ENCODE data around the gene GLYR1. TPM values are rescaled to one million over a fixed set of nuclear protein-coding genes. Genes with fewer than 3 reads are reported as not detected.

GLYR1 gene
- total and polyA plus RNA-seq, 10 of the 15 experiments (the other 5 are each of a cell fraction or from before 2014, with no cell fraction given) = 7.3 to 90.2 (median 57.2) TPM

GRCh38 chr16:4826526-4826925 lies 20.6 kb downstream of the GLYR1 start:
- H3K4me3 ChIP-seq = no peak overlapping the region
- SMC1A ChIA-PET (ENCODE audit: uncharacterized antibody, unreplicated experiment) = no interaction called here
- no peak overlapping the region for H3K4me2 ChIP-seq (ENCODE audit: control insufficient read depth, insufficient read depth)
- no peak for FAIRE-seq
- in situ Hi-C loops (cut with MboI) = no loop called here
- intact Hi-C loops (cut with micrococcal nuclease; ENCODE audit: unreplicated experiment) = no loop called here
- H3K9ac ChIP-seq (ENCODE audit: control insufficient read depth, insufficient read depth, low read length) = no peak overlapping the region
- no peaks in the 10 kb centered on the region for H3K4me1 ChIP-seq (ENCODE audit: control insufficient read depth, insufficient read depth, low read length)
- no peak for DNase-seq (ENCODE audit: low read depth, low spot score)
- H4K20me1 ChIP-seq (ENCODE audit: control insufficient read depth, insufficient read depth) = 0 out of 2 replicates have a peak, but pooled peaks cover 2% of the 10 kb centered on the region
- RAD21 ChIA-PET (ENCODE audit: unreplicated experiment) = no interaction called here
- H3K36me3 ChIP-seq (ENCODE audit: control insufficient read depth in 2 of 2, insufficient read depth in 2 of 2, low read length in 1 of 2) = peaks cover 35 to 47% of the 10 kb centered on the region in 2 experiments
- no peaks in the 10 kb centered on the region for H3K9me3 ChIP-seq (replicated peaks; ENCODE audit: control insufficient read depth, insufficient read depth, low read length)
- ATAC-seq = no peak
- POLR2A ChIA-PET = interaction anchor here (0.8 kb wide), 1 partner anchor 9 kb away, joined by 3 read pairs; no protein-coding TSS in a partner anchor
- WGBS (ENCODE audit: insufficient coverage, insufficient replicate concordance, low lambda C conversion rate, missing lambda C conversion rate) = 88% methylated on average over 4 of the region's 4 CpGs
- no peak overlapping the region for H2AFZ ChIP-seq (ENCODE audit: control insufficient read depth, low read depth, low read length)
- no peaks in the 10 kb centered on the region for H3K79me2 ChIP-seq (ENCODE audit: control insufficient read depth, insufficient read depth, low read length)
- TF ChIP-seq HDAC6 (IDR thresholded peaks at IDR 0.05; ENCODE audit: unreplicated experiment) (no peak), NFYA (IDR thresholded peaks at IDR 0.05; ENCODE audit: borderline replicate concordance, low read depth, low read length) (no peak), HDGF (IDR thresholded peaks at IDR 0.05) (no peak), BACH1 (IDR thresholded peaks at IDR 0.05; ENCODE audit: borderline replicate concordance) (no peak), RBBP5 (conservative IDR thresholded peaks at IDR 0.05) (no peak), HDAC2 (IDR thresholded peaks at IDR 0.05) (no peak), CHD4 (IDR thresholded peaks at IDR 0.05) (no peak)
- TF ChIP-seq, protein P1, sequence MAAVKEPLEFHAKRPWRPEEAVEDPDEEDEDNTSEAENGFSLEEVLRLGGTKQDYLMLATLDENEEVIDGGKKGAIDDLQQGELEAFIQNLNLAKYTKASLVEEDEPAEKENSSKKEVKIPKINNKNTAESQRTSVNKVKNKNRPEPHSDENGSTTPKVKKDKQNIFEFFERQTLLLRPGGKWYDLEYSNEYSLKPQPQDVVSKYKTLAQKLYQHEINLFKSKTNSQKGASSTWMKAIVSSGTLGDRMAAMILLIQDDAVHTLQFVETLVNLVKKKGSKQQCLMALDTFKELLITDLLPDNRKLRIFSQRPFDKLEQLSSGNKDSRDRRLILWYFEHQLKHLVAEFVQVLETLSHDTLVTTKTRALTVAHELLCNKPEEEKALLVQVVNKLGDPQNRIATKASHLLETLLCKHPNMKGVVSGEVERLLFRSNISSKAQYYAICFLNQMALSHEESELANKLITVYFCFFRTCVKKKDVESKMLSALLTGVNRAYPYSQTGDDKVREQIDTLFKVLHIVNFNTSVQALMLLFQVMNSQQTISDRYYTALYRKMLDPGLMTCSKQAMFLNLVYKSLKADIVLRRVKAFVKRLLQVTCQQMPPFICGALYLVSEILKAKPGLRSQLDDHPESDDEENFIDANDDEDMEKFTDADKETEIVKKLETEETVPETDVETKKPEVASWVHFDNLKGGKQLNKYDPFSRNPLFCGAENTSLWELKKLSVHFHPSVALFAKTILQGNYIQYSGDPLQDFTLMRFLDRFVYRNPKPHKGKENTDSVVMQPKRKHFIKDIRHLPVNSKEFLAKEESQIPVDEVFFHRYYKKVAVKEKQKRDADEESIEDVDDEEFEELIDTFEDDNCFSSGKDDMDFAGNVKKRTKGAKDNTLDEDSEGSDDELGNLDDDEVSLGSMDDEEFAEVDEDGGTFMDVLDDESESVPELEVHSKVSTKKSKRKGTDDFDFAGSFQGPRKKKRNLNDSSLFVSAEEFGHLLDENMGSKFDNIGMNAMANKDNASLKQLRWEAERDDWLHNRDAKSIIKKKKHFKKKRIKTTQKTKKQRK (IDR thresholded peaks at IDR 0.05; ENCODE audit: low read depth, low read length) = no peak
- TF ChIP-seq, protein P2, sequence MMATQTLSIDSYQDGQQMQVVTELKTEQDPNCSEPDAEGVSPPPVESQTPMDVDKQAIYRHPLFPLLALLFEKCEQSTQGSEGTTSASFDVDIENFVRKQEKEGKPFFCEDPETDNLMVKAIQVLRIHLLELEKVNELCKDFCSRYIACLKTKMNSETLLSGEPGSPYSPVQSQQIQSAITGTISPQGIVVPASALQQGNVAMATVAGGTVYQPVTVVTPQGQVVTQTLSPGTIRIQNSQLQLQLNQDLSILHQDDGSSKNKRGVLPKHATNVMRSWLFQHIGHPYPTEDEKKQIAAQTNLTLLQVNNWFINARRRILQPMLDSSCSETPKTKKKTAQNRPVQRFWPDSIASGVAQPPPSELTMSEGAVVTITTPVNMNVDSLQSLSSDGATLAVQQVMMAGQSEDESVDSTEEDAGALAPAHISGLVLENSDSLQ (IDR thresholded peaks at IDR 0.05) = no peak
- no peaks in the 10 kb centered on the region for H3K27me3 ChIP-seq (replicated peaks in 1 of 2; ENCODE audit: control insufficient read depth in 2 of 2, insufficient read depth in 2 of 2, low read length in 1 of 2)
- CTCF ChIA-PET = no interaction called here
- H3K27ac ChIP-seq (ENCODE audit: control insufficient read depth, insufficient read depth) = no peak overlapping the region
- BruUV-seq (replicated peaks) = no TSS peak
